OCI-LY7 (cell line): ENCODE results near the gene FRAT1. TPM values are rescaled to one million over a fixed set of nuclear protein-coding genes. Genes with fewer than 3 reads are reported as not detected.

Experiments
- Bru-seq: library from RNA; stranded (reverse); fragments of 400-500 nt; gene quantifications from one replicate; lab custom pipeline; 2021; lab: Mats Ljungman, UMichigan
- BruChase-seq, 2 experiments: library from RNA; stranded (reverse); fragments of 400-500 nt; gene quantifications; one replicate each; lab custom pipeline; 2021; lab: Mats Ljungman, UMichigan
- BruUV-seq: library from RNA; stranded (reverse); fragments of 400-500 nt; replicated peaks from 2 replicates; lab custom pipeline; 2021; lab: Mats Ljungman, UMichigan
- CTCF ChIA-PET: fragments of 300-600 bp; sonication (Branson Sonifier 250); formaldehyde crosslinking; loops from one replicate; lab custom pipeline; 2022; ENCODE audit warnings: antibody characterized with exemption; ENCODE audit not compliant: unreplicated experiment; lab: Charles Lee
- POLR2A ChIA-PET: fragments of 300-600 bp; sonication (Branson Sonifier 250); formaldehyde crosslinking; loops from one replicate; lab custom pipeline; 2022; ENCODE audit warnings: antibody characterized with exemption; lab: Charles Lee
- DNase-seq: peaks from one replicate; pipeline ENCODE4 v3.0.0-alpha.2; 2015; ENCODE audit warnings: low spot score
- H2AFZ ChIP-seq: fragments of 200-600 bp; sonication (generic), shearing (Covaris generic); 2 replicates; pipeline ENCODE4 v1.6.1; 2014; ENCODE audit warnings: mild to moderate bottlenecking, antibody characterized with exemption, low read length, moderate library complexity
- H3K27ac ChIP-seq: fragments of 200-600 bp; sonication (generic); 2 replicates; pipeline ENCODE4 v1.5.1; 2014; ENCODE audit warnings: mixed run types, low read depth, mild to moderate bottlenecking, moderate library complexity, low read length, inconsistent platforms; ENCODE audit not compliant: poor library complexity, severe bottlenecking
- H3K36me3 ChIP-seq: fragments of 200-600 bp; sonication (generic); 2 replicates; pipeline ENCODE4 v1.6.1; 2014; ENCODE audit warnings: mild to moderate bottlenecking, antibody characterized with exemption, low read length, moderate library complexity, mixed read lengths; ENCODE audit not compliant: insufficient read depth
- H3K4me1 ChIP-seq: fragments of 200-600 bp; sonication (generic); 2 replicates; pipeline ENCODE4 v1.5.1; 2014; ENCODE audit warnings: mild to moderate bottlenecking, low read length; ENCODE audit not compliant: insufficient read depth, poor library complexity, severe bottlenecking
- H3K4me2 ChIP-seq: fragments of 200-600 bp; sonication (generic); 2 replicates; pipeline ENCODE4 v1.6.1; 2014; ENCODE audit warnings: mild to moderate bottlenecking, low read length
- H3K4me3 ChIP-seq: fragments of 200-600 bp; sonication (generic); 2 replicates; pipeline ENCODE4 v1.5.1; 2014; ENCODE audit warnings: mild to moderate bottlenecking, low read depth, low read length; ENCODE audit not compliant: poor library complexity, severe bottlenecking
- H3K79me2 ChIP-seq: fragments of 200-600 bp; sonication (generic); 2 replicates; pipeline ENCODE4 v1.6.1; 2016; ENCODE audit warnings: low read depth, mild to moderate bottlenecking, low read length, moderate library complexity, mixed read lengths; ENCODE audit not compliant: insufficient read depth
- H3K9me2 ChIP-seq: fragments of 200-600 bp; sonication (generic); 2 replicates; pipeline ENCODE4 v1.6.1; 2016; ENCODE audit warnings: mild to moderate bottlenecking, low read length, mixed read lengths; ENCODE audit not compliant: insufficient read depth
- H3K9me3 ChIP-seq: fragments of 200-600 bp; sonication (generic); 2 replicates; pipeline ENCODE4 v1.6.1; 2014; ENCODE audit warnings: mild to moderate bottlenecking, mixed run types, low read length, mixed read lengths
- H4K20me1 ChIP-seq: fragments of 200-600 bp; sonication (generic); 2 replicates; pipeline ENCODE4 v1.6.1; 2014; ENCODE audit warnings: mild to moderate bottlenecking, antibody characterized with exemption, low read length, moderate library complexity, mixed read lengths; ENCODE audit not compliant: insufficient read depth
- CTCF ChIP-seq: fragments of 200-600 bp; sonication (generic); conservative IDR thresholded peaks from 2 replicates; pipeline ENCODE4 v1.5.1; 2014; ENCODE audit warnings: mild to moderate bottlenecking, antibody characterized with exemption, low read length, moderate library complexity, mixed read lengths
- EZH2phosphoT487 ChIP-seq: fragments of 200-600 bp; sonication (generic); IDR thresholded peaks from 2 replicates; pipeline ENCODE4 v1.6.1; 2018; ENCODE audit warnings: low read depth, borderline replicate concordance, mild to moderate bottlenecking, mixed run types, antibody characterized with exemption, low read length, moderate library complexity, mixed read lengths
- intact Hi-C: fragments of 100-400 bp; cut with micrococcal nuclease; formaldehyde crosslinking; loops from one replicate; pipeline ENCODE4 v1.10.0; 2022; ENCODE audit not compliant: unreplicated experiment
- long read RNA-seq: library from polyadenylated mRNA; stranded (forward); transcript quantifications from one replicate; pipeline ENCODE4 v2.0.0, GENCODE V29; 2022
- total RNA-seq, 2 experiments: library from RNA; depleted of rRNA in 1 of 2; stranded (reverse); fragments of >200 nt in 1 of 2; shearing (Covaris generic) in 1 of 2; gene quantifications; 2 replicates each; pipeline ENCODE4 v1.2.3, GENCODE V29; 2014 to 2022

Gene FRAT1
- total RNA-seq (2014; rRNA removed; shearing (Covaris generic)) (5.1 and 7.0 TPM in 2 replicates), total RNA-seq (2022) (12.2 and 12.4 TPM in 2 replicates), Bru-seq, nascent RNA (percentile 49 among the genes with signal in this experiment), BruChase-seq, experiment 1, labeled RNA remaining after a 6-hour chase (percentile 44 among the genes with signal in this experiment), BruChase-seq, experiment 2, labeled RNA remaining after a 2-hour chase (percentile 58 among the genes with signal in this experiment)
- long read RNA-seq, transcript FRAT1-201 (1 exons, 2,649 nt): major isoform, 13 of 13 reads
- long read RNA-seq, partial matches to known transcripts: 0 of 13 reads
- long read RNA-seq, other reads (novel, unspliced or antisense): 0 of 13 reads

GRCh38 chr10:97318772-97319651 lies at the start of gene FRAT1:
Gene FRAT1, plus strand, starts transcription at chr10:97319271. Its CDS starts 183 bp downstream, at chr10:97319454.
- CTCF ChIA-PET: interaction anchor here (1.3 kb wide), 1 partner anchor 40 kb away, joined by 5 read pairs; no protein-coding TSS in a partner anchor
- H3K9me2 ChIP-seq: no peaks in the 10 kb centered on the region
- H4K20me1 ChIP-seq: no peaks in the 10 kb centered on the region
- peak within 1 kb of the TSS; percentile 50 for H3K27ac ChIP-seq
- peak within 1 kb of the TSS; percentile 91 for H2AFZ ChIP-seq
- no peaks in the 10 kb centered on the region for H3K9me3 ChIP-seq
- TF ChIP-seq EZH2phosphoT487 (no peak), CTCF (no peak)
- no peaks in the 10 kb centered on the region for H3K79me2 ChIP-seq
- POLR2A ChIA-PET: interaction anchor here (0.5 to 2.9 kb wide), 6 partner anchors 11 to 149 kb away, joined by 3 to 21 read pairs (median 4); partner anchors contain the start of gene ARHGAP19
- DNase-seq: peak; percentile 90
- peak within 1 kb of the TSS; percentile 95 for H3K4me3 ChIP-seq
- H3K4me1 ChIP-seq: peaks cover 14% of the 10 kb centered on the region
- no TSS peak for BruUV-seq
- peak within 1 kb of the TSS; percentile 91 for H3K4me2 ChIP-seq
- no peaks in the 10 kb centered on the region for H3K36me3 ChIP-seq
- intact Hi-C loops: loop anchor here (1.0 kb wide), 1 partner anchor 27 kb away; the partner anchor contains the start of gene ARHGAP19

GRCh38 chr10:97270523-97271154 lies 48.4 kb upstream of the FRAT1 start:
- no peak for DNase-seq
- TF ChIP-seq CTCF: no peak
- no peak for TF ChIP-seq EZH2phosphoT487
- Histone ChIP-seq H3K36me3 (peaks cover 60% of the 10 kb centered on the region), H3K27ac (no peak overlapping the region), H2AFZ (no peak overlapping the region), H3K9me3 (peaks cover 19% of the 10 kb centered on the region; the same call in 1 of the 2 replicates), H3K4me1 (peaks cover 13% of the 10 kb centered on the region), H3K9me2 (no peaks in the 10 kb centered on the region), H3K79me2 (peaks cover 77% of the 10 kb centered on the region), H4K20me1 (no peaks in the 10 kb centered on the region), H3K4me2 (no peak overlapping the region), H3K4me3 (no peak overlapping the region)
- ChIA-PET CTCF (no interaction called here), POLR2A (interaction anchor here (0.5 to 1.2 kb wide), 2 partner anchors 9 to 11 kb away, joined by 3 read pairs; no protein-coding TSS in a partner anchor)
- BruUV-seq: no TSS peak
- intact Hi-C loops: no loop called here
